ENCODE data around the gene MTMR11.

Gene MTMR11

DNA sequence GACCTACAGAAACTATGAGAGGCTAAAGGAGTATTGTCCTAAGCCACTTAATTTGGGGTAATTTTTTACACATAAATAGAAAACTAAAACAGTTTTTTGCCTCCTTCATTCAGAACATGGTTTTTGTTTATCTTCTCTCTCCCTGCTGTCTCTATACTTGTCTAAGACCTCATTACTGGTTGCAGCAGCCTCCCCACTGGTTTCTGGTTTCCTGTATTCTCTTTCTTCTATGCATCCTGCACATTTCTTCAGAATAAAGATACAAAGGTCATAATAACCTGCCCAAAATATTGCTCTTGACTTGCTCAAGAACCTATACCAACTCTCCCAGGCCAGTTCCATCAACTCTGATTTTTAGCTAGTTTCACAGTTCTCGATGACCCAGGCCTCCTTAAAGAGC is 57.1 kb downstream of the MTMR11 start:
- no peak for DNase-seq (ENCODE audit: low read depth)
- no peak overlapping the region for H3K4me3 ChIP-seq (ENCODE audit: low read length)
- TF ChIP-seq, protein P1, sequence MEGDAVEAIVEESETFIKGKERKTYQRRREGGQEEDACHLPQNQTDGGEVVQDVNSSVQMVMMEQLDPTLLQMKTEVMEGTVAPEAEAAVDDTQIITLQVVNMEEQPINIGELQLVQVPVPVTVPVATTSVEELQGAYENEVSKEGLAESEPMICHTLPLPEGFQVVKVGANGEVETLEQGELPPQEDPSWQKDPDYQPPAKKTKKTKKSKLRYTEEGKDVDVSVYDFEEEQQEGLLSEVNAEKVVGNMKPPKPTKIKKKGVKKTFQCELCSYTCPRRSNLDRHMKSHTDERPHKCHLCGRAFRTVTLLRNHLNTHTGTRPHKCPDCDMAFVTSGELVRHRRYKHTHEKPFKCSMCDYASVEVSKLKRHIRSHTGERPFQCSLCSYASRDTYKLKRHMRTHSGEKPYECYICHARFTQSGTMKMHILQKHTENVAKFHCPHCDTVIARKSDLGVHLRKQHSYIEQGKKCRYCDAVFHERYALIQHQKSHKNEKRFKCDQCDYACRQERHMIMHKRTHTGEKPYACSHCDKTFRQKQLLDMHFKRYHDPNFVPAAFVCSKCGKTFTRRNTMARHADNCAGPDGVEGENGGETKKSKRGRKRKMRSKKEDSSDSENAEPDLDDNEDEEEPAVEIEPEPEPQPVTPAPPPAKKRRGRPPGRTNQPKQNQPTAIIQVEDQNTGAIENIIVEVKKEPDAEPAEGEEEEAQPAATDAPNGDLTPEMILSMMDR (IDR thresholded peaks at IDR 0.05; ENCODE audit: insufficient read depth, low read depth, low read length, missing control alignments), result no peak
